H1 (cell line): Measurements from ENCODE around the gene SMPDL3B. TPM values are rescaled to one million over a fixed set of nuclear protein-coding genes. Genes with fewer than 3 reads are reported as not detected.

Experiments used
- CTCF ChIA-PET: fragments of 300-600 bp; sonication (Branson Sonifier 250); formaldehyde crosslinking; loops from one replicate; lab custom pipeline; 2021; ENCODE audit not compliant: partially characterized antibody; lab: Charles Lee
- POLR2A ChIA-PET: fragments of 300-600 bp; sonication (Branson Sonifier 250); formaldehyde crosslinking; loops from one replicate; lab custom pipeline; 2021; ENCODE audit warnings: inconsistent platforms; ENCODE audit not compliant: partially characterized antibody; lab: Charles Lee
- DNase-seq, 2 experiments: peaks; one replicate each; pipeline versions ENCODE4 v3.0.0 to v3.0.0-alpha.2; 2010 to 2022; ENCODE audit warnings: low spot score in 2 of 2, low read depth in 1 of 2, mixed read lengths in 1 of 2
- FAIRE-seq: peaks from 2 replicates; lab custom pipeline; 2011; peaks lifted over from hg19 to GRCh38; lab: Jason Lieb, UNC
- H2AFZ ChIP-seq: 2 replicates; pipeline ENCODE4 v1.8.1; 2012; ENCODE audit warnings: low read length, inconsistent platforms
- H2AK5ac ChIP-seq: 2 replicates; pipeline ENCODE4 v1.6.1; 2013; ENCODE audit warnings: low read depth, low read length
- H2BK120ac ChIP-seq: replicated peaks from 2 replicates; pipeline ENCODE3; 2013; ENCODE audit warnings: low read depth, low read length, inconsistent platforms
- H2BK12ac ChIP-seq: 2 replicates; pipeline ENCODE4 v1.6.1; 2013; ENCODE audit warnings: low read depth, low read length
- H2BK15ac ChIP-seq: 2 replicates; pipeline ENCODE4 v1.6.1; 2013; ENCODE audit warnings: low read length
- H2BK20ac ChIP-seq: 2 replicates; pipeline ENCODE4 v1.6.1; 2013; ENCODE audit warnings: low read length
- H2BK5ac ChIP-seq: 2 replicates; pipeline ENCODE4 v1.6.1; 2013; ENCODE audit warnings: low read depth, low read length
- H3K14ac ChIP-seq: 2 replicates; pipeline ENCODE4 v1.6.1; 2013; ENCODE audit warnings: inconsistent platforms; ENCODE audit not compliant: insufficient read length
- H3K18ac ChIP-seq: 2 replicates; pipeline ENCODE4 v1.6.1; 2013; ENCODE audit warnings: low read length; ENCODE audit errors: extremely low read depth
- H3K23ac ChIP-seq: 2 replicates; pipeline ENCODE4 v1.6.1; 2013; ENCODE audit warnings: inconsistent platforms; ENCODE audit not compliant: insufficient read length
- H3K23me2 ChIP-seq: 2 replicates; pipeline ENCODE4 v1.6.1; 2013; ENCODE audit warnings: low read depth, low read length
- H3K27ac ChIP-seq: 2 replicates; pipeline ENCODE4 v1.6.1; 2011; ENCODE audit warnings: low read depth, low read length, inconsistent platforms
- H3K27me3 ChIP-seq, 4 experiments: replicated peaks in 1 of 4; 1 replicate in 1 of 4; 2 replicates in 3 of 4; pipeline versions ENCODE4 v1.6.1 to v1.8.1; 2011 to 2013; ENCODE audit warnings: low read length in 3 of 4, mild to moderate bottlenecking in 3 of 4, inconsistent platforms in 2 of 4, mixed read lengths in 2 of 4, moderate library complexity in 1 of 4; ENCODE audit not compliant: control insufficient read depth in 3 of 4, insufficient read depth in 3 of 4; ENCODE audit errors: extremely low read depth in 1 of 4
- H3K36me3 ChIP-seq, 4 experiments: 2 replicates each; pipeline versions ENCODE4 v1.6.1 to v1.8.1; 2011 to 2013; ENCODE audit warnings: mild to moderate bottlenecking in 4 of 4, low read length in 3 of 4, moderate library complexity in 2 of 4, control low read depth in 1 of 4, inconsistent platforms in 1 of 4; ENCODE audit not compliant: insufficient read depth in 4 of 4, control insufficient read depth in 2 of 4
- H3K4ac ChIP-seq: replicated peaks from 2 replicates; pipeline ENCODE3; 2013; ENCODE audit warnings: low read length, low read depth, mixed read lengths, inconsistent platforms; ENCODE audit not compliant: insufficient read length
- H3K4me1 ChIP-seq, 4 experiments: replicated peaks in 1 of 4; 1 replicate in 1 of 4; 2 replicates in 3 of 4; pipeline versions ENCODE4 v1.6.1 to v1.8.1; 2011 to 2013; ENCODE audit warnings: low read length in 3 of 4, inconsistent platforms in 2 of 4, mixed read lengths in 1 of 4; ENCODE audit not compliant: insufficient read depth in 4 of 4, control insufficient read depth in 3 of 4
- H3K4me2 ChIP-seq, 2 experiments: 2 replicates each; pipeline versions ENCODE4 v1.6.1 to v1.8.1; 2011 to 2013; ENCODE audit warnings: low read depth in 2 of 2, low read length in 2 of 2, control low read depth in 1 of 2, inconsistent platforms in 1 of 2, mild to moderate bottlenecking in 1 of 2; ENCODE audit not compliant: insufficient read depth in 1 of 2
- H3K4me3 ChIP-seq, 4 experiments: fragments of 200-600, 300-600 bp in 1 of 4; sonication (generic), shearing (Covaris generic), sonication (Bioruptor Twin) in 1 of 4; 2 replicates each; pipeline versions ENCODE4 v1.5.1 to v1.8.1; 2011 to 2016; ENCODE audit warnings: low read length in 4 of 4, low read depth in 3 of 4, control low read depth in 2 of 4, inconsistent platforms in 2 of 4, mild to moderate bottlenecking in 2 of 4, mixed read lengths in 1 of 4, moderate library complexity in 1 of 4; ENCODE audit not compliant: insufficient read depth in 2 of 4; ENCODE audit errors: extremely low read depth in 1 of 4
- H3K56ac ChIP-seq: replicated peaks from 2 replicates; pipeline ENCODE3; 2013; ENCODE audit warnings: low read depth, mild to moderate bottlenecking, mixed read lengths, low read length, inconsistent platforms; ENCODE audit not compliant: insufficient read length
- H3K79me1 ChIP-seq: 2 replicates; pipeline ENCODE4 v1.6.1; 2013; ENCODE audit warnings: low read depth, low read length, control low read depth
- H3K79me2 ChIP-seq, 2 experiments: 2 replicates each; pipeline versions ENCODE4 v1.6.1 to v1.8.1; 2012 to 2013; ENCODE audit warnings: low read length in 2 of 2, mild to moderate bottlenecking in 2 of 2, inconsistent platforms in 1 of 2; ENCODE audit not compliant: insufficient read depth in 2 of 2, control insufficient read depth in 1 of 2
- H3K9ac ChIP-seq, 4 experiments: replicated peaks in 1 of 4; 1 replicate in 1 of 4; 2 replicates in 3 of 4; pipeline versions ENCODE4 v1.6.1 to v1.8.1; 2011 to 2013; ENCODE audit warnings: low read depth in 3 of 4, low read length in 3 of 4, control low read depth in 2 of 4, mild to moderate bottlenecking in 2 of 4, moderate library complexity in 2 of 4, inconsistent platforms in 1 of 4; ENCODE audit errors: extremely low read depth in 1 of 4
- H3K9me3 ChIP-seq, 2 experiments: 2 replicates each; pipeline versions ENCODE4 v1.6.1 to v1.8.1; 2012 to 2013; ENCODE audit warnings: mild to moderate bottlenecking in 2 of 2, moderate library complexity in 2 of 2, control low read depth in 1 of 2, inconsistent platforms in 1 of 2, low read depth in 1 of 2, low read length in 1 of 2, mixed read lengths in 1 of 2; ENCODE audit not compliant: insufficient read depth in 2 of 2
- H4K20me1 ChIP-seq, 2 experiments: replicated peaks in 1 of 2; 2 replicates each; pipeline versions ENCODE3 to v1.8.1; 2011 to 2013; ENCODE audit warnings: inconsistent platforms in 2 of 2, low read length in 2 of 2, mild to moderate bottlenecking in 1 of 2; ENCODE audit not compliant: insufficient read depth in 2 of 2, control insufficient read depth in 1 of 2
- H4K5ac ChIP-seq: 2 replicates; pipeline ENCODE4 v1.6.1; 2013; ENCODE audit warnings: low read length, low read depth, mixed read lengths, inconsistent platforms; ENCODE audit not compliant: insufficient read length
- H4K8ac ChIP-seq: 2 replicates; pipeline ENCODE4 v1.8.0; 2013; ENCODE audit warnings: mild to moderate bottlenecking, moderate library complexity, low read length, inconsistent platforms; ENCODE audit not compliant: insufficient read depth; ENCODE audit errors: extremely low read depth
- H4K91ac ChIP-seq: replicated peaks from 2 replicates; pipeline ENCODE3; 2013; ENCODE audit warnings: low read length, mixed read lengths, inconsistent platforms; ENCODE audit not compliant: insufficient read length
- ASH2L ChIP-seq: fragments of 200-600, 300-600 bp; sonication (generic); IDR thresholded peaks from one replicate; pipeline ENCODE4 v1.7.1; 2017; ENCODE audit warnings: low read length
- BCL11A ChIP-seq, 2 experiments: IDR thresholded peaks; one replicate each; pipeline ENCODE4 v1.6.1; 2011; ENCODE audit warnings: low read depth in 2 of 2, low read length in 2 of 2, mild to moderate bottlenecking in 2 of 2
- BRCA1 ChIP-seq: IDR thresholded peaks from 2 replicates; pipeline ENCODE4 v1.6.1; 2012; ENCODE audit warnings: low read depth, low read length, improper control_type of control experiment
- EZH2 ChIP-seq: fragments of 200-600 bp; sonication (generic); IDR thresholded peaks from 2 replicates; pipeline ENCODE4 v1.7.1; 2012; ENCODE audit warnings: low read depth, mild to moderate bottlenecking, moderate library complexity, low read length, inconsistent platforms; ENCODE audit not compliant: severe bottlenecking
- FOSL1 ChIP-seq: IDR thresholded peaks from 2 replicates; pipeline ENCODE4 v1.6.1; 2011; ENCODE audit warnings: mild to moderate bottlenecking, low read depth, low read length, moderate library complexity; ENCODE audit not compliant: insufficient read depth
- GABPA ChIP-seq: IDR thresholded peaks from 2 replicates; pipeline ENCODE4 v1.6.1; 2011; ENCODE audit warnings: mild to moderate bottlenecking, low read length, moderate library complexity, borderline replicate concordance; ENCODE audit not compliant: insufficient read depth
- MAFK ChIP-seq: IDR thresholded peaks from 2 replicates; pipeline ENCODE4 v1.6.1; 2012; ENCODE audit warnings: low read depth, mild to moderate bottlenecking, improper control_type of control experiment, low read length
- RAD21 ChIP-seq, 2 experiments: IDR thresholded peaks in 1 of 2; conservative IDR thresholded peaks in 1 of 2; 2 replicates each; pipeline ENCODE4 v1.6.1; 2011; ENCODE audit warnings: low read depth in 2 of 2, low read length in 2 of 2, improper control_type of control experiment in 1 of 2, inconsistent platforms in 1 of 2, mild to moderate bottlenecking in 1 of 2, moderate library complexity in 1 of 2
- SAP30 ChIP-seq: fragments of 300-600 bp; sonication (generic); IDR thresholded peaks from 2 replicates; pipeline ENCODE4 v1.7.1; 2012; ENCODE audit warnings: low read length, moderate library complexity, mild to moderate bottlenecking, inconsistent platforms; ENCODE audit not compliant: insufficient read depth, insufficient replicate concordance
- YY1 ChIP-seq: IDR thresholded peaks from 2 replicates; pipeline ENCODE4 v1.6.1; 2011; ENCODE audit warnings: low read depth, mild to moderate bottlenecking, low read length
- ZNF274 ChIP-seq: IDR thresholded peaks from 2 replicates; pipeline ENCODE4 v1.7.0; 2012; ENCODE audit warnings: low read length, borderline replicate concordance; ENCODE audit errors: extremely low read depth
- WGBS, 2 experiments: shearing (Covaris generic) in 1 of 2; methylation state at CpG; one replicate each; pipeline versions ENCODE4 v1.1.6 to v1.1.7; 2013 to 2015; ENCODE audit warnings: low lambda C conversion rate in 2 of 2, mixed read lengths in 2 of 2, inconsistent platforms in 1 of 2, low coverage in 1 of 2, missing lambda C conversion rate in 1 of 2; ENCODE audit not compliant: insufficient replicate concordance in 2 of 2, insufficient coverage in 1 of 2, insufficient read length in 1 of 2; ENCODE audit errors: extremely low coverage in 1 of 2, missing lambda C conversion rate in 1 of 2; 5-methylcytosine and 5-hydroxymethylcytosine counted together
- polyA plus RNA-seq, 7 experiments: library from polyadenylated mRNA; depleted of rRNA in 3 of 7; stranded (reverse) in 5 of 7; unstranded in 2 of 7; fragments of >200 nt in 5 of 7; fragments of 200-250 nt in 2 of 7; gene quantifications; 1 replicate in 5 of 7; 2 replicates in 1 of 7; 4 replicates in 1 of 7; pipeline versions ENCODE4 v1.2.1 to v1.2.3, GENCODE V29; 2011 to 2013; ENCODE audit warnings: missing spikeins in 2 of 7, mixed read lengths in 2 of 7
- total RNA-seq: library from RNA; stranded (reverse); fragmentation: NEBNext Ultra II Directional; extraction: Animal tissue kit (Norgen Biotek cat#: 25700); gene quantifications from 2 replicates; pipeline ENCODE4 v1.2.1, GENCODE V29; 2021
- TF ChIP-seq, protein P1 (sequence below): IDR thresholded peaks from 2 replicates; pipeline ENCODE4 v1.6.1; 2012; ENCODE audit warnings: inconsistent platforms

SMPDL3B gene
- total and polyA plus RNA-seq, 2 of the 8 experiments (the other 6 are each of a cell fraction or from before 2014, with no cell fraction given) = 54.7 to 143 TPM

DNA sequence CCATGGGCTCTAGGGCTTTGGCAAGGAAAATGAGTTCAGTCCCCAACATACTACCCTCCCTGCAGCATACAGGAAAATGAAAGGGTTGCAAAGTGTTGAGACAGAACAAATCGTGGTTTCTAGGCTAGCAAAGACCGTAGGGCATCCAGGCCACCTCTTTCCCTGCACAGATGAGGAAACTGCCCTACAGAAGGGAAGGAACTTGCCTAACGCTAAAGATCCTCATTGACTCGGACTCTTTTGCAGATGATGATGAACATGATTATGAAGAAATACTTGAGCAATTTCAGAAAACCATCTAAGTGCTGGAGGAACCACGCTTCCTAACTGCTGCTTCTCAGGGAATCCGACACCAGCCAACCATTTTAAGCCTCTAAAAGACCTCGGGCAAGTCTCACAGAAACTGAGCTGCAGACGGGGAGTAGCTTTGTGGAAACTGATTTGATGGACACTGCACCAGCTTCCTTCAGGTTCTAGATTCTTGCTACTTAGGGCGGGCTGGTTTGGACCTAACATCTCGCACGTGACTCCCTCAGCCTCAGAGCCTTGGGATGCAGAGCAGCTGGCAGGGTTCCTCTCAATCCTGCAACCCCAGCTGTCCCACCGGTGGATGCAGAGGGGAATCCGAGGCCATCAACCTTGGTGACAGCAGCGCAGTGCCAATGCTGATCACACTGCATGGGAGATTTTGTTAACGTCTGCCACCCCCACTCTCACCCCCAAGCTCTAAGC lies 49.0 kb upstream of the SMPDL3B start:
- Histone ChIP-seq H2AK5ac (no peak overlapping the region), H3K4me3 (no peak overlapping the region), H3K4me1 (no peaks in the 10 kb centered on the region), H3K36me3 (peaks cover 0 to 27% (median 8%) of the 10 kb centered on the region in 4 experiments; a peak in 6 of 8 replicates), H2BK20ac (no peak overlapping the region), H4K91ac (no peak overlapping the region), H3K4me2 (no peak overlapping the region), H4K5ac (no peak overlapping the region), H3K27ac (no peak overlapping the region), H2BK15ac (no peak overlapping the region), H3K79me2 (no peaks in the 10 kb centered on the region), H2BK5ac (0 out of 2 replicates have a peak overlapping the region, but pooled peaks have one; percentile 19), H3K9ac (no peak overlapping the region), H3K4ac (no peak overlapping the region), H2AFZ (no peak overlapping the region), H3K23ac (no peak overlapping the region), H4K8ac (no peak overlapping the region), H3K56ac (no peak overlapping the region), H3K9me3 (no peaks in the 10 kb centered on the region), H4K20me1 (peaks cover 0 to 4% of the 10 kb centered on the region in 2 experiments), H3K27me3 (no peaks in the 10 kb centered on the region), H3K14ac (no peak overlapping the region), H3K18ac (no peak overlapping the region), H3K23me2 (no peaks in the 10 kb centered on the region), H2BK12ac (no peak overlapping the region), H2BK120ac (no peak overlapping the region), H3K79me1 (no peaks in the 10 kb centered on the region)
- DNase-seq = no peak
- WGBS, 2 experiments = 90% methylated on average over 14 of the region's 15 CpGs; no CpG with 5 or more reads in 1 of the 2 experiments
- TF ChIP-seq ASH2L = no peak
- TF ChIP-seq MAFK = no peak
- no peak for TF ChIP-seq BRCA1
- TF ChIP-seq, protein P1, sequence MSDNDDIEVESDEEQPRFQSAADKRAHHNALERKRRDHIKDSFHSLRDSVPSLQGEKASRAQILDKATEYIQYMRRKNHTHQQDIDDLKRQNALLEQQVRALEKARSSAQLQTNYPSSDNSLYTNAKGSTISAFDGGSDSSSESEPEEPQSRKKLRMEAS = no peak
- no peak for TF ChIP-seq EZH2
- TF ChIP-seq RAD21 (IDR thresholded peaks at IDR 0.05 in 1 of 2, conservative IDR thresholded peaks at IDR 0.05 in 1 of 2; ENCODE audit: low read depth in 2 of 2, low read length in 2 of 2) = no peak
- no peak for TF ChIP-seq GABPA
- no peak for TF ChIP-seq YY1
- TF ChIP-seq SAP30 = no peak
- no peak for TF ChIP-seq BCL11A (IDR thresholded peaks at IDR 0.05; ENCODE audit: low read depth in 2 of 2, low read length in 2 of 2)
- TF ChIP-seq ZNF274 = no peak
- TF ChIP-seq FOSL1 = no peak
- ChIA-PET POLR2A (interaction anchor here (0.8 to 1.3 kb wide), 4 partner anchors 8 to 55 kb away, joined by 3 to 5 read pairs (median 3); no protein-coding TSS in a partner anchor), CTCF (interaction anchor here (1.0 to 2.4 kb wide), 3 partner anchors 9 to 28 kb away, joined by 3 to 9 read pairs (median 8); no protein-coding TSS in a partner anchor)
- FAIRE-seq = no peak
